ENCODE data around the gene SGSM2.
A peak's percentile ranks its signal among the peaks of the same experiment; 100 is the strongest.

The SGSM2 gene

GRCh38 chr17:2399572-2400473, 62.5 kb downstream of the SGSM2 start:
- DNase-seq = peak; percentile 89

GRCh38 chr17:2400474-2400866, 63.2 kb downstream of the SGSM2 start:
- DNase-seq = peak; percentile 41

GRCh38 chr17:2400877-2401425, 63.6 kb downstream of the SGSM2 start, which contains the start of gene MNT:
Gene MNT (minus strand): TSS chr17:2401060. CDS start chr17:2400712, 348 bp downstream.
- peak; percentile 94 for DNase-seq

GRCh38 chr17:2401426-2402221, 64.3 kb downstream of the SGSM2 start:
- peak; percentile 99 for DNase-seq

GRCh38 chr17:2402544-2402943, 65.2 kb downstream of the SGSM2 start:
- no peak for DNase-seq

GRCh38 chr17:2403044-2403443, 65.7 kb downstream of the SGSM2 start:
- no peak for DNase-seq

GRCh38 chr17:2405247-2405926, 68.1 kb downstream of the SGSM2 start:
- no peak for DNase-seq

GRCh38 chr17:2406271-2406902, 69.1 kb downstream of the SGSM2 start:
- DNase-seq = no peak

GRCh38 chr17:2406903-2407790, 69.8 kb downstream of the SGSM2 start:
- DNase-seq = no peak

- no peak for DNase-seq
These were observed 73.7 kb downstream of the SGSM2 start for GRCh38 chr17:2410951-2411350.

GRCh38 chr17:2412561-2413021, 75.3 kb downstream of the SGSM2 start:
- DNase-seq = no peak

- DNase-seq = no peak
These were observed 77.3 kb downstream of the SGSM2 start for GRCh38 chr17:2414446-2415064.

- no peak for DNase-seq
These were observed 77.8 kb downstream of the SGSM2 start for GRCh38 chr17:2415081-2415480.

- peak; percentile 86 for DNase-seq
These were observed 78.9 kb downstream of the SGSM2 start for GRCh38 chr17:2416010-2416734.

- no peak for DNase-seq
These were observed 81.3 kb downstream of the SGSM2 start for GRCh38 chr17:2418572-2418971.

- DNase-seq = no peak
These were observed 82.2 kb downstream of the SGSM2 start for GRCh38 chr17:2419486-2419885.

GRCh38 chr17:2420176-2420575, 82.9 kb downstream of the SGSM2 start:
- no peak for DNase-seq

GRCh38 chr17:2421315-2422147, 84.2 kb downstream of the SGSM2 start:
- DNase-seq = no peak

- DNase-seq = no peak
These were observed 86.0 kb downstream of the SGSM2 start for GRCh38 chr17:2423271-2423670.
